Measurements from ENCODE around the gene SNCA.

SNCA gene

DNA sequence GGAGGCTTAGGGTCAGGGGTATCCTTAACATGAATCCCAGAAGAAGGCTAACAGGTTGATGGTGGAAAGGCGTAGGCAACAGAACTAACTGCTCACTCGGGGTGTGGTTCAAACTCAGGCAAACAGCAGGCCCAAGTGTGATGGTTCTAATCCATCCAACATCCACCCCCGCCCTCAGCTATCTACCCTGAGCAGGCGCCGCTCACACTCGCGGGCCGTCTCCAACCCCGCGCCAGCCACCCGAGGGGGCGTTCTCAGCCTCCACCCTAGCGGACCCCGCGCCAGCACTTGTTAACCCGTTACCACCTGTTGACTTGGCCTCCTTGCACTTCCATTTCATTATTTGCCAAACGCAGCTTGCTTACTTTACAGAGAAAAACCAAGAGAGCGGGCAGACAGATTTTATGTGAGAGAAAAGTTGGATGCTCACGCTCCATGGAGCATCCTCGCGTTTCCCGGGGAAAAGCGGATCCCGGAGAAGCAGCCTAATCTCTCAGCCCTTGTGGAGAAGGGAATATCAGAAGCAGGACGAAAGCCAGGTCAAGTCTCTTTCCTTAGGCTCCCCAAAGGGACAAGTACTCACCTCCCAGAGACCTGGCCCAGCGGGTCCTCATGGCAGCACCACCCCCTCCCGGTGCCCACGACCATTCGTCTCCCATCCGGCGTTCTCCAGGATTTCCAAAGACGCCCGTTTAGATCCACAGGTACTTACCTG, 773 bp downstream of the SNCA start:
- in situ Hi-C loops (cut with MboI; ENCODE audit: low sequenced_read_pairs) = no loop called here
- H3K27me3 ChIP-seq (ENCODE audit: low read depth) = no peaks in the 10 kb centered on the region
- H3K36me3 ChIP-seq (replicated peaks) = peaks cover 15% of the 10 kb centered on the region
- peak; percentile 24 to 66 for DNase-seq (ENCODE audit: low spot score in 2 of 2)
- H3K4me1 ChIP-seq = peaks cover 25% of the 10 kb centered on the region
- H3K4me3 ChIP-seq = peak overlapping the region; percentile 55
- no peaks in the 10 kb centered on the region for H3K9me3 ChIP-seq

DNA sequence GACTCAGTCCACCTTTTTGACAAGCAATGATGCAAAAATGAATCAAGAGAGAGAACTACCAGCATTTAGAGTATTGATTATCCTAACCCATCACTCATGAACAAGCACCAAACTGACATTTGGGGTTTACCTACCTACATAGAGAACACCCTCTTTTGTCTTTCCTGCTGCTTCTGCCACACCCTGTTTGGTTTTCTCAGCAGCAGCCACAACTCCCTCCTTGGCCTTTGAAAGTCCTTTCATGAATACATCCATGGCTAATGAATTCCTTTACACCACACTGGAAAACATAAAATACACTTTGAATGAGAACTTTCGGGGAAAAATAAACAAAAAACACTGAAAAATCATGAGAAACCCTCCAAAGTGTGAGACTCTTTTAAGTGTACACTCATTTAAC, 1.5 kb downstream of the SNCA start:
- Histone ChIP-seq H3K36me3 (replicated peaks) (peaks cover 18% of the 10 kb centered on the region), H3K27me3 (ENCODE audit: low read depth) (no peaks in the 10 kb centered on the region), H3K4me1 (peaks cover 25% of the 10 kb centered on the region), H3K9me3 (no peaks in the 10 kb centered on the region), H3K4me3 (peak overlapping the region; percentile 55)
- in situ Hi-C loops (cut with MboI; ENCODE audit: low sequenced_read_pairs) = no loop called here
- DNase-seq (ENCODE audit: low spot score in 2 of 2) = no peak

DNA sequence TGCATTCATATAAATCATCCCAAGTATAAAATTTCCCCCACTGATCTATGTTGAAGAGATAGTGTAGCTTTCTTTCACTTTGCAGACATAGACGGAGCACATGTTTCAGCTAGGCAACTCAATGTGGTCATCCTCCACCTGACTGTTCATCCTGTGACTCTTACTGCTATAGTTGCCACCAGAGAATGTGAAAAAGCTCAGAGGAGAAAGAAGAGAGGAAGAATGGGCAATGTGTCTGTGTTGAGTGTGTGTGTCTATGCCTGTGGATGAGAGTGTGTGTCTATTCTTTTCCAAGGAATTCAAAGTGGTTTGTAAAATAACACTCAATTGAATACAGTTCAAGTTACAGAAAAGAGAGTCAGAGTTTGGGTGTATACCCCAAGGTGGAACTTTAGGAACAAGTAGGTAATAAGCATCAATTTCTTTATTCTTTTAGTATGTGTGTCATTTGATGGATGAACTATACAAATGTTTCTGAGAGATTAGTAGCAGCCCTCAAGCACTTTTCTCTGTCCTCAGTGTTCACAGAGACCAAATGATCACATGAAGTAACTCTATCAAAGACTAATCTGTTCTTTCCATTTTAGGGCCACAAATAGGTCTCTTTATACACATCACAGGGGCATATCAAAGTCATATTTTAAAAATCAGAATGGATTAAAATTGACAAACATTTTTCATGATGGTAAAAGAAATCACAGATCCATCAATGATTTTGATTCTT, 2.3 kb downstream of the SNCA start:
- Histone ChIP-seq H3K4me3 (no peak overlapping the region), H3K9me3 (no peaks in the 10 kb centered on the region), H3K27me3 (ENCODE audit: low read depth) (no peaks in the 10 kb centered on the region), H3K4me1 (peaks cover 21% of the 10 kb centered on the region), H3K36me3 (replicated peaks) (peaks cover 18% of the 10 kb centered on the region)
- no peak for DNase-seq (ENCODE audit: low spot score in 2 of 2)
- in situ Hi-C loops (cut with MboI; ENCODE audit: low sequenced_read_pairs) = no loop called here

DNA sequence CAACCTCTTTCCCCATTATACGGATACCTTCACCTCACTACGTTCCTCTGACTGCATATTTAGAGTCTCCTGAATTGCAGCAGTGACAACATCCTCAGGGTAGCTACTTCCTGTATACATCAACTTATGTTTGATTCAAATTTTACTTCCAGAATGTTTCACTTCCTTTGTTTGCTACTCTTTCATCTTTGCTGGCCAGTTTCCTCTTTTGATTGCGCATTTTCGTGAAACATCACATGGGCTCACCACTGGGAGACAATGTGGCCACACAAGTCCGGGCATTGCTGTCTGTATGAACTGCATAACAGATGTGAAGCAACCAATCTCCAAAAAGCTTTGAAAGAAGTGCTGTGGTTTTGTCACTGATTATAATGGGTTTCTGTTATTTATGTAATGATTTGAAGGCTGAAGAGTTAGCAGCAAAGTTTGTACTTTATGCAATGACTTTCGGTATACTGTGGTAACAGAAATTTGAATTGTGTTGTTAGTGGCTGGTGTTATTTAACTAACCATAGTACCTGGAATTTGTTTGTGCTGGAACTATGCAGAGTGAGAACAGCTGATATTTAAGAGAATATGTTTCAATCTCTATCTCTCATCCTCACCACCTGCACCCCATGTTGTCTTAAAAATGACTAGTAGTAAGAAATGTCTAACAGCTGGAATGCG, 7.4 kb downstream of the SNCA start:
- Histone ChIP-seq H3K36me3 (replicated peaks) (peaks cover 15% of the 10 kb centered on the region), H3K4me3 (no peak overlapping the region), H3K27me3 (ENCODE audit: low read depth) (no peaks in the 10 kb centered on the region), H3K4me1 (peaks cover 2% of the 10 kb centered on the region; the same call in 1 of the 2 replicates), H3K9me3 (no peaks in the 10 kb centered on the region)
- DNase-seq (ENCODE audit: low spot score in 2 of 2) = no peak
- in situ Hi-C loops (cut with MboI; ENCODE audit: low sequenced_read_pairs) = no loop called here

GRCh38 chr4:89823416-89823815, 13.5 kb downstream of the SNCA start:
- in situ Hi-C loops (cut with MboI; ENCODE audit: low sequenced_read_pairs) = no loop called here
- DNase-seq (ENCODE audit: low spot score in 2 of 2) = no peak
- Histone ChIP-seq H3K9me3 (no peaks in the 10 kb centered on the region), H3K4me1 (no peaks in the 10 kb centered on the region), H3K4me3 (no peak overlapping the region), H3K36me3 (replicated peaks) (peaks cover 10% of the 10 kb centered on the region), H3K27me3 (ENCODE audit: low read depth) (no peaks in the 10 kb centered on the region)

GRCh38 chr4:89821612-89822011, 15.3 kb downstream of the SNCA start:
- H3K4me3 ChIP-seq = no peak overlapping the region
- in situ Hi-C loops (cut with MboI; ENCODE audit: low sequenced_read_pairs) = no loop called here
- no peaks in the 10 kb centered on the region for H3K9me3 ChIP-seq
- H3K36me3 ChIP-seq (replicated peaks) = peaks cover 10% of the 10 kb centered on the region; the same call in 1 of the 2 replicates
- no peak for DNase-seq (ENCODE audit: low spot score in 2 of 2)
- peaks cover 7% of the 10 kb centered on the region for H3K4me1 ChIP-seq
- H3K27me3 ChIP-seq (ENCODE audit: low read depth) = no peaks in the 10 kb centered on the region

DNA sequence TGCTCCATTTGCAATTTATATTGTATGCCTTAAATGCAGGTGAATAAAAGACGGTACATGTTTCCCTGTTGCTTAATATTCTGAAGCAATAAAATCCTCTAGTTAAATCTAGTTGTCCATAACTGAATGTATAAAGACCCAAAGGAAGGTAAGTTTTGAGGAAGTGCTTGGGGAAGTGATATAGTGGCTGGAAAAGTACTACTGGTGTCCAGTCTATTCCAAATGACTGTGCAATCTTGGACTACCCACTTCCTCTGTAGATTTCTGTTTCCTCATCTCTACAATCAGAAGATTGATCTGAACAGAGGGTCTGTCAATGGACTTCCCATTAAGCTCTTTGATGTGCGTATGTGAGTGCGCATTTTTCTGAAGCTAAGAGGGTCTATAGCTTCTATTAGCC, 17.0 kb downstream of the SNCA start:
- peaks cover 10% of the 10 kb centered on the region; the same call in 1 of the 2 replicates for H3K36me3 ChIP-seq (replicated peaks)
- H3K9me3 ChIP-seq = no peaks in the 10 kb centered on the region
- in situ Hi-C loops (cut with MboI; ENCODE audit: low sequenced_read_pairs) = no loop called here
- DNase-seq (ENCODE audit: low spot score in 2 of 2) = no peak
- no peak overlapping the region for H3K4me3 ChIP-seq
- peaks cover 13% of the 10 kb centered on the region for H3K4me1 ChIP-seq
- H3K27me3 ChIP-seq (ENCODE audit: low read depth) = no peaks in the 10 kb centered on the region

DNA sequence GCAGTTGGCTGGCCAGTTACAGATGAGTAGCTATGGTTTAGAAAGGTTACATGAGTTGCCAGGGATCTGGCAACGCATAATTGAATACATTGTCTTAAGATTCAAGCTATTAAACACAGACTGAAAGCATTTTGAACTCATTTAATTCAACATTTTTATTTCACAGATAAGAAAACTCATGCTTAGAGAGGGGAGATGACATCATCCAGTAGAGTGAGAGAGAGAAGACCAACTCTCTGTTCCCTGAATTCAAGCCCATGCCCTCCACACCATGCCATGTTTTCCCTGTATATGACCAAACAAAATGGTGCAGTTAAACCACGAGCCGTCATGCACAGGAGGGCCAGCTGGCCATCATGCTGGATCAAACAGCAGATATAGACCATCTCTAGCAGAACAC, 22.6 kb downstream of the SNCA start:
- H3K9me3 ChIP-seq = no peaks in the 10 kb centered on the region
- H3K36me3 ChIP-seq (replicated peaks) = no peaks in the 10 kb centered on the region
- no peak for DNase-seq (ENCODE audit: low spot score in 2 of 2)
- H3K27me3 ChIP-seq (ENCODE audit: low read depth) = no peaks in the 10 kb centered on the region
- H3K4me1 ChIP-seq = peaks cover 13% of the 10 kb centered on the region
- no peak overlapping the region for H3K4me3 ChIP-seq
- in situ Hi-C loops (cut with MboI; ENCODE audit: low sequenced_read_pairs) = no loop called here

- Histone ChIP-seq H3K27me3 (ENCODE audit: low read depth) (no peaks in the 10 kb centered on the region), H3K36me3 (replicated peaks) (no peaks in the 10 kb centered on the region; the same call in 1 of the 2 replicates), H3K4me3 (no peak overlapping the region), H3K4me1 (peaks cover 13% of the 10 kb centered on the region), H3K9me3 (no peaks in the 10 kb centered on the region)
- in situ Hi-C loops (cut with MboI; ENCODE audit: low sequenced_read_pairs) = no loop called here
- DNase-seq (ENCODE audit: low spot score in 2 of 2) = no peak
Measured at GRCh38 chr4:89813197-89813596, 23.8 kb downstream of the SNCA start.

- Histone ChIP-seq H3K36me3 (replicated peaks) (no peaks in the 10 kb centered on the region; the same call in 1 of the 2 replicates), H3K4me3 (no peak overlapping the region), H3K27me3 (ENCODE audit: low read depth) (no peaks in the 10 kb centered on the region), H3K4me1 (no peaks in the 10 kb centered on the region), H3K9me3 (no peaks in the 10 kb centered on the region)
- DNase-seq (ENCODE audit: low spot score in 2 of 2) = no peak
- in situ Hi-C loops (cut with MboI; ENCODE audit: low sequenced_read_pairs) = no loop called here
Measured at GRCh38 chr4:89807441-89808140, 29.4 kb downstream of the SNCA start.

DNA sequence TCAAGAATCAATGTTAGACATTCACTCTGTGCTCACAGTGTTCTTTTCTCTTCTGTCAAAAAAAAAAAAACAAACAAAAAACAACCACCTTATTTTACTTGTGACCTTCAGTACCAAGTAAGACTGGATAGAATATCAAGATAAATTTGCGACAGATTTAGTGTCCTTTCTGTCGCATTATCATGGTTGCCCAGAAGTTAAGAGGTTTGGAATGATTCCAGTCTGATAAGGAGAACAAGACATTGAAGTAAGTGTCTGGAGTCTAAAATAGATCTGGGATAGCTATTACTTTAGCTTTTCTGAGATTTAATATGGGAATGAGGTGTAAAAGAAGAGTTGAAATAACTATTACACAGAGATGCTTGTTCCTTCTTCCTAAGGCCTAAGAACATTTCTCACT, 31.7 kb downstream of the SNCA start:
- H3K4me1 ChIP-seq = peaks cover 19% of the 10 kb centered on the region
- H3K36me3 ChIP-seq (replicated peaks) = no peaks in the 10 kb centered on the region; the same call in 1 of the 2 replicates
- no peak overlapping the region for H3K4me3 ChIP-seq
- in situ Hi-C loops (cut with MboI; ENCODE audit: low sequenced_read_pairs) = no loop called here
- H3K27me3 ChIP-seq (ENCODE audit: low read depth) = no peaks in the 10 kb centered on the region
- H3K9me3 ChIP-seq = no peaks in the 10 kb centered on the region
- no peak for DNase-seq (ENCODE audit: low spot score in 2 of 2)

DNA sequence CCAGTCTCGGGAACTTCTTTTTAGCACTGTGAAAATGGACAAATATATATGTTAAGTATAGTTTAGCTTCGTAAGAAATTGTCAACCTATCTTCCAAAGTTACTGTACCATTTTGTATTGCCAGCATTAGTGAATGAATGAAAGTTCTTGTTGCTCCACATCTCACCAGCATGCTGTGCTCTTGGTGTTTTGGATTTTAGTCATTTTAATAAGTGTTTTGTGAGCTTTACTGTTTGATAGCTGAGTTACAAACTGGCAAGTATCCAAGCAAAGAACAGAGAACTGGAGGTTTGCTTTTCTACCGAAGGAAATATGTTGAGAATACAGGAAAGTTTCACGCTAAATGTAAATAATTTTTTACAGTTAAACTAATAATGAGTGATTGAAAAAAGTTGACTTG, 33.0 kb downstream of the SNCA start:
- in situ Hi-C loops (cut with MboI; ENCODE audit: low sequenced_read_pairs) = no loop called here
- H3K9me3 ChIP-seq = no peaks in the 10 kb centered on the region
- no peaks in the 10 kb centered on the region; the same call in 1 of the 2 replicates for H3K36me3 ChIP-seq (replicated peaks)
- no peak overlapping the region for H3K4me3 ChIP-seq
- no peak for DNase-seq (ENCODE audit: low spot score in 2 of 2)
- no peaks in the 10 kb centered on the region for H3K27me3 ChIP-seq (ENCODE audit: low read depth)
- H3K4me1 ChIP-seq = peaks cover 30% of the 10 kb centered on the region

GRCh38 chr4:89803036-89803435, 33.9 kb downstream of the SNCA start:
- in situ Hi-C loops (cut with MboI; ENCODE audit: low sequenced_read_pairs) = no loop called here
- DNase-seq (ENCODE audit: low spot score in 2 of 2) = no peak
- peaks cover 30% of the 10 kb centered on the region for H3K4me1 ChIP-seq
- H3K9me3 ChIP-seq = no peaks in the 10 kb centered on the region
- H3K4me3 ChIP-seq = no peak overlapping the region
- no peaks in the 10 kb centered on the region for H3K27me3 ChIP-seq (ENCODE audit: low read depth)
- H3K36me3 ChIP-seq (replicated peaks) = no peaks in the 10 kb centered on the region; the same call in 1 of the 2 replicates
